Transverse colon (tissue), 4 donors: ENCODE data around the gene PPP1R13B. TPM values are rescaled to one million over a fixed set of nuclear protein-coding genes. Genes with fewer than 3 reads are reported as not detected.

Source experiments
- DNase-seq: peaks from one replicate; pipeline ENCODE4 v3.0.0-alpha.2; 2019
- H3K27ac ChIP-seq, 4 donors: fragments of 200-600 bp; sonication (generic); 2 replicates each; pipeline ENCODE4 v1.5.1; 2016 to 2018; ENCODE audit warnings: inconsistent platforms in 4 of 4
- H3K27me3 ChIP-seq: fragments of 200-600 bp; sonication (generic); 2 replicates; pipeline ENCODE4 v1.5.1; 2017; ENCODE audit warnings: inconsistent platforms
- H3K36me3 ChIP-seq, 4 donors: fragments of 200-600 bp; sonication (generic); 2 replicates each; pipeline ENCODE4 v1.5.1; 2017 to 2019; ENCODE audit warnings: inconsistent platforms in 4 of 4
- H3K4me1 ChIP-seq, 4 donors: fragments of 200-600 bp; sonication (generic); 2 replicates each; pipeline ENCODE4 v1.5.1; 2017 to 2020; ENCODE audit warnings: inconsistent platforms in 4 of 4
- H3K4me3 ChIP-seq, 4 donors: fragments of 200-600 bp; sonication (generic); 1 replicate in 1 of 4; 2 replicates in 3 of 4; pipeline versions ENCODE4 v1.5.1 to v1.6.1; 2017 to 2019; ENCODE audit warnings: inconsistent platforms in 4 of 4
- H3K9me3 ChIP-seq, 2 donors: fragments of 200-600 bp; sonication (generic); 2 replicates each; pipeline ENCODE4 v1.5.1; 2017 to 2019; ENCODE audit warnings: inconsistent platforms in 2 of 2
- EP300 ChIP-seq: sonication (generic); formaldehyde crosslinking; IDR thresholded peaks from one replicate; pipeline ENCODE4 v1.6.1; 2017; ENCODE audit warnings: antibody characterized with exemption, low read depth
- POLR2A ChIP-seq: fragments of 450-650 bp; IDR thresholded peaks from one replicate; pipeline ENCODE4 v1.6.1; 2016; ENCODE audit warnings: antibody characterized with exemption, mild to moderate bottlenecking, moderate library complexity
- POLR2AphosphoS5 ChIP-seq, 3 donors: sonication (generic); formaldehyde crosslinking; IDR thresholded peaks; one replicate each; pipeline ENCODE4 v1.6.1; 2016; ENCODE audit warnings: antibody characterized with exemption in 3 of 3
- WGBS, 2 donors: methylation state at CpG; one replicate each; pipeline ENCODE4 v1.1.5; 2018; ENCODE audit warnings: low coverage in 1 of 2; 5-methylcytosine and 5-hydroxymethylcytosine counted together
- in situ Hi-C, 4 donors: fragments of 200-750 bp; cut with MboI; loops; one replicate each; pipeline versions ENCODE4 v1.15.0 to v1.15.1; 2017; ENCODE audit warnings: low sequenced_read_pairs in 3 of 4, low pct_ligation_motif_present in 1 of 4, low pct_unique_long_range_greater_than_20kb in 1 of 4
- intact Hi-C: fragments of 100-400 bp; cut with DNase I; formaldehyde crosslinking; loops from one replicate; pipeline ENCODE4 v1.15.1; 2023; ENCODE audit warnings: low total_unique reads
- total RNA-seq, 4 donors: library from RNA; depleted of rRNA; stranded (reverse); fragments of >200 nt; gene quantifications; one replicate each; pipeline ENCODE4 v1.1.0, GENCODE V29; 2016
- TF ChIP-seq, protein P1 (sequence below), 5 experiments: fragments of 200-600 bp in 3 of 5; fragments of 450-650 bp in 2 of 5; sonication (generic) in 3 of 5; IDR thresholded peaks; 1 replicate in 2 of 5; 2 replicates in 3 of 5; pipeline ENCODE4 v1.5.1; 2016 to 2017; ENCODE audit warnings: antibody characterized with exemption in 5 of 5, inconsistent platforms in 3 of 5, mild to moderate bottlenecking in 2 of 5, moderate library complexity in 1 of 5

Gene PPP1R13B
- total RNA-seq, 4 donors from 2014 or later = 31.0 to 109 (median 42.0) TPM

DNA sequence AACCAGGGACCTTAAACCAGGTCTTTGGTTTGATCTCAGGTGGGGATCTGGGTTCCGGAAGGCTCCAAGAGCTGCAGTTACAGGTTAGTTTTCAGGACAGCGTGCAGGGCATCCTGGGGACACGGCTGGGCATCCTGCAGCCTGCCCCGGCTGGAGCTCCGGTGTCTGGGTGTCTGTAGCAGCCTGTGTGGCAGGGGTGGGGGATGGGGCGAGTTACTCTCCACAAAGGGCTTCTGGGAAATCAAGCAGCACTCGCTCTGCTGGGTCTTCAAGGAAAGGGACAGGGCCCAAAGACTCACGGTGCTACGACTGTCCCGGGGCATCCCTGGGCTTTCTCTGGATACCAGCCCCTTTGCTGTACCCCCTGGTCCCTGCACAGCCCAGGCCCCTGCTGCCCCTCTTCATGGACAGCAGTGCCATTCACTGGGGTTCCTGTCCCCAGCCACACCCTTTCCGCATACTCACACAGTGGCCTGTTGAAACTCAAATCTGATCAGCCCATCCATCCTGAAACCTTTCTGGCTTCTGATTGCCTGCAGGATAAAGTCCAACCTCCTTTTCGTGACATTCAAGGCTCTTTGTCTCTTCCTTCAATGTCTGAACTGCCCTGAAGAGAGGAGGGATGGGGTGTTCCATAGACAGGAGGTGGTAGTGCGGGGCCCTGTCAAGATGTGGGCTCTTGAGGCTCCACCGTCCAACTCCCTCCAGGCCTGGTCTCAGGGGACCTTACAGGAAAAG is 22.2 kb upstream of the PPP1R13B start:
- WGBS, 2 donors = 85 to 90% methylated on average over 2 to 14 of the region's 14 CpGs
- DNase-seq = no peak
- Histone ChIP-seq H3K4me1 (peaks cover 5 to 21% (median 16%) of the 10 kb centered on the region in 4 donors), H3K27ac (no peak overlapping the region), H3K4me3 (no peak overlapping the region), H3K27me3 (no peaks in the 10 kb centered on the region), H3K9me3 (no peaks in the 10 kb centered on the region), H3K36me3 (no peaks in the 10 kb centered on the region)
- no peak for TF ChIP-seq POLR2AphosphoS5 (IDR thresholded peaks at IDR 0.05)
- TF ChIP-seq POLR2A = no peak
- TF ChIP-seq EP300 = no peak
- TF ChIP-seq, protein P1, sequence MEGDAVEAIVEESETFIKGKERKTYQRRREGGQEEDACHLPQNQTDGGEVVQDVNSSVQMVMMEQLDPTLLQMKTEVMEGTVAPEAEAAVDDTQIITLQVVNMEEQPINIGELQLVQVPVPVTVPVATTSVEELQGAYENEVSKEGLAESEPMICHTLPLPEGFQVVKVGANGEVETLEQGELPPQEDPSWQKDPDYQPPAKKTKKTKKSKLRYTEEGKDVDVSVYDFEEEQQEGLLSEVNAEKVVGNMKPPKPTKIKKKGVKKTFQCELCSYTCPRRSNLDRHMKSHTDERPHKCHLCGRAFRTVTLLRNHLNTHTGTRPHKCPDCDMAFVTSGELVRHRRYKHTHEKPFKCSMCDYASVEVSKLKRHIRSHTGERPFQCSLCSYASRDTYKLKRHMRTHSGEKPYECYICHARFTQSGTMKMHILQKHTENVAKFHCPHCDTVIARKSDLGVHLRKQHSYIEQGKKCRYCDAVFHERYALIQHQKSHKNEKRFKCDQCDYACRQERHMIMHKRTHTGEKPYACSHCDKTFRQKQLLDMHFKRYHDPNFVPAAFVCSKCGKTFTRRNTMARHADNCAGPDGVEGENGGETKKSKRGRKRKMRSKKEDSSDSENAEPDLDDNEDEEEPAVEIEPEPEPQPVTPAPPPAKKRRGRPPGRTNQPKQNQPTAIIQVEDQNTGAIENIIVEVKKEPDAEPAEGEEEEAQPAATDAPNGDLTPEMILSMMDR (IDR thresholded peaks at IDR 0.05) = no peak
- in situ Hi-C loops (no loop called here), intact Hi-C loops (no loop called here)

DNA sequence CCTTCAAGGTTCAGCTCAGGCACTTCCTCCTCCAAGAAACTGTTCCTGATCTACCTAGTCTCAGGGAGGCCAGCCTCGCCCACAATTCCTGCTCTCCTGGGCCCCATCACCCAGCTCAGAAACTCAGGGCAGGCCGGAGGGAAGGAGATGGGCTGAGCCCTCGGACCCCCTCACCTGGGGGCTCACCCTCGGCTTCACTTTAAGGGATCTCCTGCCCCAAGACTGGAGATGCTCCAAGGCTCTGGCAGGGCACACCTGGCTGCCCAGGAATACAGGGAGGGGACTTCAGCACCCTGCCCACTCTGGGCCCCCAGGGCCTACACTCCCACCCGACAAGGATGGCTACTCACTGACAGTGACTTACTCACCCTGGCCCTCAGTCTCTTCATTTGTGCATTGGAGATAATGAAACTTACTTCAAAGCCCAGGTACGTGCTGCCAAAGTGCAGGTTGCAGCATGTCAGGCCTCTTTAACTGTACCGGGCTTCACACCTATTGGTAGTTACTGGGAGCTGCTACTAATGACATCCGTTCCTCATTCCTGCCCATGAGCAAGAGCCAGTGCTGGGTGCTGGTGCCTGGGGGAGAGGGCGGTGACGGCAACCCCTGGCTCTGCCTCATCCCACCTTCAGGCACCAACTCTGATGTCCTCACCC is 21.0 kb upstream of the PPP1R13B start:
- Histone ChIP-seq H3K4me1 (peaks cover 5 to 21% (median 16%) of the 10 kb centered on the region in 4 donors), H3K36me3 (no peaks in the 10 kb centered on the region), H3K27me3 (no peaks in the 10 kb centered on the region), H3K4me3 (no peak overlapping the region), H3K27ac (no peak overlapping the region), H3K9me3 (no peaks in the 10 kb centered on the region)
- intact Hi-C loops (no loop called here), in situ Hi-C loops (no loop called here)
- no peak for DNase-seq
- 94% methylated on average over 10 of the region's 10 CpGs; no CpG with 5 or more reads in 1 of the 2 donors for WGBS, 2 donors
- TF ChIP-seq POLR2A = no peak
- TF ChIP-seq, protein P1 (IDR thresholded peaks at IDR 0.05) = no peak
- no peak for TF ChIP-seq POLR2AphosphoS5 (IDR thresholded peaks at IDR 0.05)
- TF ChIP-seq EP300 = no peak

DNA sequence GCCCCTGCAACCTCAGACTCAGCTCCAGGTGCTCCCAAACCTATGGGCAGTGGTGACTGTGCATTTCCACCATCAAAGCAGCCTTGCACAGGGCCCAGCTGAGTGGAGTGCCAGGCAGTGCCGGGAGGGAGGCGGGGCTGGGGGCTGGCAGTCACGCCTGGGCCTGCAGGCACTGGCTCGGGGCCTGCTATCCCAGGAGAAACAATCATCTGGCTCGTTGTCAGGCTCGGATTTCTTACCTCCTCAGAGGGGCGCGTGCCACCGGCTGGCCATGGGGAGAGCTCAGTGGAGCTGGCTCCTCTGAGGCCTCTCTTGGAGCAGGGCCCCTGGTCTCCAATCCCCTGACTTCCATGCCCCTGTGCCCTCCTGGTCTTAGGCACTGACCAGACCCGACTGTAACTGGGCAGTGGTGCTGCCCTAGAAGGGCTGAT is 20.2 kb upstream of the PPP1R13B start:
- in situ Hi-C loops = no loop called here
- TF ChIP-seq POLR2A (no peak), EP300 (no peak), POLR2AphosphoS5 (IDR thresholded peaks at IDR 0.05) (no peak)
- TF ChIP-seq, protein P1 (IDR thresholded peaks at IDR 0.05) = no peak
- WGBS, 2 donors = 67% methylated on average over 1 of the region's 10 CpGs; no CpG with 5 or more reads in 1 of the 2 donors
- H3K27me3 ChIP-seq = no peaks in the 10 kb centered on the region
- DNase-seq = peak; percentile 38
- H3K27ac ChIP-seq = no peak overlapping the region
- H3K36me3 ChIP-seq = no peaks in the 10 kb centered on the region
- no peak overlapping the region for H3K4me3 ChIP-seq
- intact Hi-C loops = no loop called here
- peaks cover 3 to 16% (median 12%) of the 10 kb centered on the region in 4 donors for H3K4me1 ChIP-seq
- no peaks in the 10 kb centered on the region for H3K9me3 ChIP-seq

DNA sequence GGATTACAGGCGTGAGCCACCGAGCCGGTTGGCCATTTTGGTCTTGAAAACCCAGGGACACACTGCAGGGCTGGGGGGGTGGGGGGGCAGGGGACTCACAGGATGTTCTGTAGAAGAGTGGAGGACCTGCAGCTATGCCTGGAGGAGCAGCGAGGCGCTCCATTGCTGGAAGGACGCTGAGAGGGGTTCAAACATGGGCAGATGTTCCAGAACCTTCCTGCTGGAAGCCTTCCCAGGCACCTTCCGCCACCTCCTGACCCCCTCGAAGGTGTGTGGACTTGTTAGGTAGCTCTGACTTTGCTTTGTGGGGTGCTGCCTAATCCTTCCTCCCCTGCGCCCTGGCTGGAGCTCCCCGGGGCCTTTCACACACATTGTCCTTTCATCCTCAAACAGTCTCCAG is 19.6 kb upstream of the PPP1R13B start:
- H3K36me3 ChIP-seq = no peaks in the 10 kb centered on the region
- DNase-seq = no peak
- TF ChIP-seq, protein P1 (IDR thresholded peaks at IDR 0.05) = no peak
- no peak for TF ChIP-seq POLR2AphosphoS5 (IDR thresholded peaks at IDR 0.05)
- no peak for TF ChIP-seq EP300
- no peak for TF ChIP-seq POLR2A
- in situ Hi-C loops (no loop called here), intact Hi-C loops (no loop called here)
- H3K4me3 ChIP-seq = no peak overlapping the region
- H3K9me3 ChIP-seq = no peaks in the 10 kb centered on the region
- H3K4me1 ChIP-seq = peaks cover 0 to 12% (median 7%) of the 10 kb centered on the region in 4 donors
- 92% methylated on average over 9 of the region's 10 CpGs; no CpG with 5 or more reads in 1 of the 2 donors for WGBS, 2 donors
- H3K27me3 ChIP-seq = no peaks in the 10 kb centered on the region
- no peak overlapping the region for H3K27ac ChIP-seq
